Hepatocyte (in vitro differentiated cells): ENCODE measurements around the gene NKD1.

Experiments used
- CTCF ChIP-seq: fragments of 200-600 bp; sonication (generic); IDR thresholded peaks from 2 replicates; pipeline ENCODE4 v1.5.1; 2016; ENCODE audit warnings: antibody characterized with exemption, mild to moderate bottlenecking; ENCODE audit not compliant: poor library complexity
- EZH2 ChIP-seq: fragments of 200-600 bp; sonication (generic); IDR thresholded peaks from 2 replicates; pipeline ENCODE4 v1.6.1; 2016; ENCODE audit warnings: antibody characterized with exemption, mild to moderate bottlenecking, borderline replicate concordance

- TF ChIP-seq CTCF: no peak
- TF ChIP-seq EZH2: no peak
These were observed 19.5 kb downstream of the NKD1 start for GRCh38 chr16:50567651-50568050.
